ENCODE results near the gene NEK10.
A peak's percentile ranks its signal among the peaks of the same experiment; 100 is the strongest.

Gene NEK10

GRCh38 chr3:27176256-27176655 is 192.9 kb downstream of the NEK10 start:
- no peak for DNase-seq (ENCODE audit: low read depth, low spot score)

- DNase-seq (ENCODE audit: low read depth, low spot score) = no peak
These were observed 194.7 kb downstream of the NEK10 start for GRCh38 chr3:27174530-27174929.

- DNase-seq (ENCODE audit: low read depth, low spot score) = no peak
These were observed 198.1 kb downstream of the NEK10 start for GRCh38 chr3:27171113-27171512.

GRCh38 chr3:27166888-27167287 is 202.3 kb downstream of the NEK10 start:
- DNase-seq (ENCODE audit: low read depth, low spot score) = no peak

- no peak for DNase-seq (ENCODE audit: low read depth, low spot score)
These were observed 203.9 kb downstream of the NEK10 start for GRCh38 chr3:27165321-27165721.

DNA sequence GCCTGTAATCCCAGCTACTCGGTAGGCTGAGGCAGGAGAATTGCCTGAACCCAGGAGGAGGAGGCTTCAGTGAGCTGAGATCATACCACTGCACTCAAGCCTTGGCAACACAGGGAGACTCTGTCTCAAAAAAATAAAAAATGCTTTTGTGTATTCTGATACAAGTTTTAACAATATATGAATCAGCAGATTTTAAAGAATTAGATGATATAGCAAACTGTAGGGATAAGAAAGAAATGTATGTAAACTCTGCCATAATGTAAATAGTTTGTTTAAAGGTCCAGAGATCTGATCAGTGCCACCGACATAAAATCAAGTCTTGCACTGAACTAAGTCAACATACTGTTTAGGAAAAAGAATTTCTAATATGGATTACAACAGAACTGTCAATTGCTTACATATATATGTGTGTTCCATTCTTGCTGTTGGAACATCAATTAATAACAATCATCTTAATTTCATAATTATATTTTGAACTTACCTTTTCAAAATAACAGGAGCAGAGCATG is 208.3 kb downstream of the NEK10 start:
- DNase-seq (ENCODE audit: low read depth, low spot score) = no peak

GRCh38 chr3:27160146-27160545 is 209.0 kb downstream of the NEK10 start:
- DNase-seq (ENCODE audit: low read depth, low spot score) = no peak

GRCh38 chr3:27147215-27147614 is 222.0 kb downstream of the NEK10 start:
- no peak for DNase-seq (ENCODE audit: low read depth, low spot score)

DNA sequence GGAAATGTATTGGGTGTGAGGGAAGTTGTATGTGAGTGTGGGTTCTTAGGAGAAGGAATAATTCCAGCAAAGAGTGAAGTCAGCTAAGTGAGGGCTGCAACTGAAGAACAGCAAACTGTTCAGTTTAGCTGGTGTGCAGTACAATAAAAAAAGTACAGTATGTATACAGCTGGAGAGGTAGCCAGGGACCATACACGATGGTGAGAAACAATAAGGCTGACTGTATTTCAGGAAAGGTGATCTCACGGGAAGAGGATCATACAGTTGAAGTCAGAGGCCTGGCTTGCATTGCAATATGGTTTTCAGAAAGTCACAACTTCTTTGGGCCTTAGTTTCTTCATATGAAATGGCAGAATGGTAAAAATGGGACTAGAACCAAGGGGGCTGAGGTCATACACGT is 222.4 kb downstream of the NEK10 start:
- DNase-seq (ENCODE audit: low read depth, low spot score) = no peak

DNA sequence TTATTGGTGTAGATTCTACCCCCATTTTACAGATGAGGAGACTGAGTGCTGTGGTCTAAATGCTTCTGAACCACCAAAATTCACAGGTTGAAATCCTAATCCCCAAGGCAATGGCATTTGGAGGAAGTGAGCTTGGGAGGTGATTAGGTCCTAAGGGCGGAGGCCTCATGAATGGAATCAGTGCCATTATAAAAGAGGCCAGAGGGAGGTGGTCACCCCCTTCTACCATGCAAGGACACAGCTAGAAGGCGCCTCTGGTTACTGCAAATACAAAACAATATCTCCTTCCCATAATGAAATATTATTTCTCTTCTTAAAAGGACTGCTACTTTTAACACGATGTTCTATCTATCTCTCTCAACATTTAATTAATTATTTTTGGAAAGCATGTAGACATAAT is 223.5 kb downstream of the NEK10 start:
- no peak for DNase-seq (ENCODE audit: low read depth, low spot score)

GRCh38 chr3:27141668-27142067 is 227.5 kb downstream of the NEK10 start:
- DNase-seq (ENCODE audit: low read depth, low spot score) = no peak

DNA sequence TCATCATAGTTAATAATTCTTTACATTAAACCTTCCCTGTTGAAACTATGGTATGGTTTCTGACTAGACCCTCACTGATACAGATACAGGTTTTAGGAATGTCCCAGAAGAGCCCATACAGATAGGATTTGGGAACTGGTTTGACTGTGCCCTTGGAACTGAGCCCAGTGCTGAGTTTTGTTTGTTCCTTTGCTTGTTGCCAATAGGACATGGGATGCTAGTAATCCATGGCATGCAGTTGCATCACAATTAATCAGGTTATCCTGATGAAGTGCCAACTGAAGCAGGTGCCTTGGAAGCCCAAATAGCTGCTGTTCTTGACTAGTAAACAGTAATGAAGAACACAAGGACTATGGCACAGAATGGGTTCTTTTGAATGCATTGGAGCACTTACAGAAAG is 230.6 kb downstream of the NEK10 start:
- DNase-seq (ENCODE audit: low read depth, low spot score) = no peak

- no peak for DNase-seq (ENCODE audit: low read depth, low spot score)
These were observed 231.2 kb downstream of the NEK10 start for GRCh38 chr3:27138005-27138404.

DNA sequence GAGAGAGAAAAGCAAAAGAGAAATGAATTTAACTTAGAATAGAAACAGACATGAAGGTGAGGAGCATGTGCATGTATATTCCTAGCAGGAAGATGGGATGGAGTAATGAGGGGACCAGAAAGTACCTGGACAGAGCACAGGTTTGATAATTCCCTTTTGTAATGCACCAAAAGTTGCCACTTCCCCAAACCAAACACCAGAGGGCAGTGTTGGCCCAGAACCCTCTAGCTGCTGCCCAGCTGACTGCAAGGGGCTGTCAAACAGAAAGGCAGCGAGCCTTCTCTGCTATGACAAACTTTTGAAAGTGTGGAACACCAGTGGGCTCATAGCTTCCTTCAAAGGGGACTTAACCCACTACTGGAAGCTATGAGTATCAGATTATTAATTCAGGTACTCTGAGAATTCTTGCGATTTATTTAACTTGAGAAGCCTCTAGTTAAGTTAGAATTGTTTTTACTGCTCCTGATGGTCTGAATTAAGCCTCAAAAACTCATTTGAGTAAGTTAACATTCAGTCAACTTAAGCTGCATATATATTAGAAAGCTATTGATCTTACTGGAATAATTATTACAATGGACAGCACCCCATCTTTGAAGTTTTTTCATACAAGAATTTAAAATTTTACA is 234.9 kb downstream of the NEK10 start:
- peak; percentile 15 for DNase-seq (ENCODE audit: low read depth, low spot score)

GRCh38 chr3:27133060-27133459 is 236.1 kb downstream of the NEK10 start:
- DNase-seq (ENCODE audit: low read depth, low spot score) = no peak

- DNase-seq (ENCODE audit: low read depth, low spot score) = no peak
These were observed 238.4 kb downstream of the NEK10 start for GRCh38 chr3:27130796-27131195.

- DNase-seq (ENCODE audit: low read depth, low spot score) = no peak
These were observed 241.3 kb downstream of the NEK10 start for GRCh38 chr3:27127879-27128278.

GRCh38 chr3:27127195-27127594 is 242.0 kb downstream of the NEK10 start:
- no peak for DNase-seq (ENCODE audit: low read depth, low spot score)

GRCh38 chr3:27125821-27126501 is 243.2 kb downstream of the NEK10 start:
- DNase-seq (ENCODE audit: low read depth, low spot score) = no peak

DNA sequence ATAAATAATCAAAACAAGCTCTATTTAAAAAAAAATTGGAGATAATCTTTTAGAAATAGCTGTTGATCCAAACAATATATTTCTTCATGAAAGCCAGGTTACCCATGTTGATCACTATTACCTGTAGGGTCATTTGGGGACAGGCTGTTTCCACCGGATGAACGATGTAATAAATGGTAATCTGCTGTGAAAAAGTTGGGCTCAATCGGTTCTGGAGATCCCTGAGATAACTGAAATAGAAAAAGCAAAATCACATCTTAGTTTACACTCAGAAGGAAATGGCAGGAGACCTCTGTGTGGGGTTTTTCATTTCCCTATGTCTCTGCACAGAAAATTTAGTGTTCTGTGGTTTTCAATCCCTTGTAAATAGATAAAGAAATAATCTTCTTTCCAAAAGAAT is 249.5 kb downstream of the NEK10 start:
- DNase-seq (ENCODE audit: low read depth, low spot score) = no peak

GRCh38 chr3:27115352-27115751 is 253.8 kb downstream of the NEK10 start:
- DNase-seq (ENCODE audit: low read depth, low spot score) = no peak

GRCh38 chr3:27114684-27115083 is 254.5 kb downstream of the NEK10 start:
- no peak for DNase-seq (ENCODE audit: low read depth, low spot score)

DNA sequence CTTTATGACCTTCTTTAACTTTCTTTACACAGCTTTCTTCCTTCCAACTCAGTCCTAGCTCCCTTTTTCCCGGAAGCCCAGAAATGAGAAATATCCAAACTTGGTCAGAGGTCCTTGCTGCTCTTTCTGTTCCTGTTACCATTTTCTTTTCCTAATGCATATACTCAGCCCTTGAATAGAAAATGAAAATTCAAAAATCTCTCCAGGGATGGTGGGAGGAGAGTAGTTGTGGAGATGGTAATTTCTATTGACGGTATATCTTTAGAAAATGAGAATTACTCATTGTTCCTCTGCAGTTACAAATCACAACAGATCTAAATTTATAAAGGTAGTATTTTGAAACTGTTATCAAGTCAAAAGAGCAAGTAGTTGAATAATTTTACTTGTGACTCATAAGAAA is 255.1 kb downstream of the NEK10 start:
- no peak for DNase-seq (ENCODE audit: low read depth, low spot score)
